Activated naive CD4-positive, alpha-beta T cell treated with anti-CD3 and anti-CD28 coated beads, Interleukin-2, amount 50 U/mL, for 72 hours (primary cell): ENCODE results near the gene ALX4. TPM values are rescaled to one million over a fixed set of nuclear protein-coding genes. Genes with fewer than 3 reads are reported as not detected.
A peak's percentile ranks its signal among the peaks of the same experiment; 100 is the strongest.

Source experiments
- ATAC-seq, 2 donors: fragments of 150-1000 bp; cut with Tn5 transposase; 2 replicates each; pipeline ENCODE4 v1.10.0; 2021; ENCODE audit warnings: mild to moderate bottlenecking in 2 of 2, moderate library complexity in 2 of 2
- DNase-seq, 2 donors: peaks; one replicate each; pipeline ENCODE4 v3.0.0; 2021 to 2022; ENCODE audit warnings: low spot score in 2 of 2
- H3K27ac Mint-ChIP-seq, 2 donors: one replicate each; pipeline ENCODE4 v1.8.0; 2022; ENCODE audit warnings: mild to moderate bottlenecking in 2 of 2, mixed read lengths in 2 of 2
- H3K36me3 Mint-ChIP-seq, 2 donors: one replicate each; pipeline ENCODE4 v1.8.0; 2022; ENCODE audit warnings: mixed read lengths in 2 of 2
- H3K9me3 Mint-ChIP-seq, 2 donors: one replicate each; pipeline ENCODE4 v1.8.0; 2022; ENCODE audit warnings: mixed read lengths in 2 of 2
- total RNA-seq, 2 donors: library from RNA; stranded (reverse); gene quantifications; one replicate each; pipeline ENCODE4 v1.2.3, GENCODE V29; 2022

ALX4 gene
- total RNA-seq = not detected

- peaks cover 0 to 4% of the 10 kb centered on the region in 2 donors for H3K9me3 Mint-ChIP-seq
- peak within 1 kb of the TSS in 1 of 2 donors; percentile 44 for H3K27ac Mint-ChIP-seq
- H3K36me3 Mint-ChIP-seq = peaks cover 0 to 18% of the 10 kb centered on the region in 2 donors
- DNase-seq = no peak
- ATAC-seq = peak; percentile 49 to 51
Observed at GRCh38 chr11:44309478-44310205, at the start of gene ALX4. TSS of gene ALX4 (minus strand) at chr11:44310139. CDS start at chr11:44310062, 77 bp downstream.

GRCh38 chr11:44359162-44359561 lies 49.2 kb upstream of the ALX4 start:
- H3K27ac Mint-ChIP-seq = no peak overlapping the region
- DNase-seq = no peak
- H3K9me3 Mint-ChIP-seq = no peaks in the 10 kb centered on the region
- ATAC-seq = no peak
- no peaks in the 10 kb centered on the region for H3K36me3 Mint-ChIP-seq

- H3K9me3 Mint-ChIP-seq = no peaks in the 10 kb centered on the region
- no peaks in the 10 kb centered on the region for H3K36me3 Mint-ChIP-seq
- no peak for ATAC-seq
- H3K27ac Mint-ChIP-seq = no peak overlapping the region
- no peak for DNase-seq
Observed at GRCh38 chr11:44358713-44359112, 48.8 kb upstream of the ALX4 start.

GRCh38 chr11:44357711-44358110 lies 47.8 kb upstream of the ALX4 start:
- no peak for DNase-seq
- no peak for ATAC-seq
- Mint-ChIP-seq H3K9me3 (no peaks in the 10 kb centered on the region), H3K36me3 (no peaks in the 10 kb centered on the region), H3K27ac (no peak overlapping the region)

GRCh38 chr11:44356351-44356750 lies 46.4 kb upstream of the ALX4 start:
- DNase-seq (no peak), ATAC-seq (no peak)
- H3K36me3 Mint-ChIP-seq = no peaks in the 10 kb centered on the region
- H3K27ac Mint-ChIP-seq = no peak overlapping the region
- H3K9me3 Mint-ChIP-seq = no peaks in the 10 kb centered on the region

- H3K9me3 Mint-ChIP-seq = no peaks in the 10 kb centered on the region
- no peak overlapping the region for H3K27ac Mint-ChIP-seq
- no peak for DNase-seq
- ATAC-seq = no peak
- no peaks in the 10 kb centered on the region for H3K36me3 Mint-ChIP-seq
Observed at GRCh38 chr11:44351898-44352498, 42.1 kb upstream of the ALX4 start.

- ATAC-seq (no peak), DNase-seq (no peak)
- no peaks in the 10 kb centered on the region for H3K36me3 Mint-ChIP-seq
- H3K9me3 Mint-ChIP-seq = no peaks in the 10 kb centered on the region
- no peak overlapping the region for H3K27ac Mint-ChIP-seq
Observed at GRCh38 chr11:44351006-44351660, 41.2 kb upstream of the ALX4 start.

- ATAC-seq = no peak
- H3K9me3 Mint-ChIP-seq = no peaks in the 10 kb centered on the region
- H3K36me3 Mint-ChIP-seq = no peaks in the 10 kb centered on the region
Observed at GRCh38 chr11:44349328-44349727, 39.4 kb upstream of the ALX4 start.

GRCh38 chr11:44348721-44349120 lies 38.8 kb upstream of the ALX4 start:
- H3K9me3 Mint-ChIP-seq = no peaks in the 10 kb centered on the region
- ATAC-seq = no peak
- H3K27ac Mint-ChIP-seq = no peak overlapping the region
- H3K36me3 Mint-ChIP-seq = no peaks in the 10 kb centered on the region
- no peak for DNase-seq

More at GRCh38 chr11:44349328-44349727, 39.4 kb upstream of the ALX4 start:
- no peak for DNase-seq
- no peak overlapping the region for H3K27ac Mint-ChIP-seq

GRCh38 chr11:44348114-44348513 lies 38.2 kb upstream of the ALX4 start:
- no peak for ATAC-seq
- no peak for DNase-seq
- H3K27ac Mint-ChIP-seq = no peak overlapping the region
- H3K9me3 Mint-ChIP-seq = no peaks in the 10 kb centered on the region
- H3K36me3 Mint-ChIP-seq = no peaks in the 10 kb centered on the region

- no peaks in the 10 kb centered on the region for H3K9me3 Mint-ChIP-seq
- H3K36me3 Mint-ChIP-seq = no peaks in the 10 kb centered on the region
- no peak overlapping the region for H3K27ac Mint-ChIP-seq
- DNase-seq (no peak), ATAC-seq (no peak)
Observed at GRCh38 chr11:44347538-44347937, 37.6 kb upstream of the ALX4 start.

- Mint-ChIP-seq H3K9me3 (no peaks in the 10 kb centered on the region), H3K27ac (peak overlapping the region in 1 of 2 donors; percentile 50), H3K36me3 (no peaks in the 10 kb centered on the region)
- no peak for DNase-seq
- no peak for ATAC-seq
Observed at GRCh38 chr11:44346983-44347382, 37.0 kb upstream of the ALX4 start.

GRCh38 chr11:44345781-44346180 lies 35.8 kb upstream of the ALX4 start:
- Mint-ChIP-seq H3K9me3 (no peaks in the 10 kb centered on the region), H3K27ac (no peak overlapping the region), H3K36me3 (no peaks in the 10 kb centered on the region)
- ATAC-seq (no peak), DNase-seq (no peak)

- Mint-ChIP-seq H3K27ac (no peak overlapping the region), H3K36me3 (no peaks in the 10 kb centered on the region), H3K9me3 (no peaks in the 10 kb centered on the region)
- DNase-seq = no peak
- no peak for ATAC-seq
Observed at GRCh38 chr11:44344921-44345320, 35.0 kb upstream of the ALX4 start.

- ATAC-seq (no peak), DNase-seq (no peak)
- Mint-ChIP-seq H3K36me3 (no peaks in the 10 kb centered on the region), H3K9me3 (no peaks in the 10 kb centered on the region), H3K27ac (no peak overlapping the region)
Observed at GRCh38 chr11:44344423-44344820, 34.5 kb upstream of the ALX4 start.

- H3K27ac Mint-ChIP-seq = no peak overlapping the region
- DNase-seq (no peak), ATAC-seq (no peak)
- no peaks in the 10 kb centered on the region for H3K36me3 Mint-ChIP-seq
- no peaks in the 10 kb centered on the region for H3K9me3 Mint-ChIP-seq
Observed at GRCh38 chr11:44343778-44344422, 34.0 kb upstream of the ALX4 start.

- DNase-seq (no peak), ATAC-seq (no peak)
- H3K27ac Mint-ChIP-seq = no peak overlapping the region
- H3K36me3 Mint-ChIP-seq = no peaks in the 10 kb centered on the region
- no peaks in the 10 kb centered on the region for H3K9me3 Mint-ChIP-seq
Observed at GRCh38 chr11:44342616-44343015, 32.7 kb upstream of the ALX4 start.
